Endodermal cell (in vitro differentiated cells): Measurements from ENCODE around the gene CLIP4. TPM values are rescaled to one million over a fixed set of nuclear protein-coding genes. Genes with fewer than 3 reads are reported as not detected.

Source experiments
- DNase-seq: peaks from one replicate; pipeline ENCODE4 v3.0.0-alpha.2; 2017
- H3K27ac ChIP-seq: 2 replicates; pipeline ENCODE4 v1.5.1; 2013; ENCODE audit warnings: mild to moderate bottlenecking, low read depth, low read length, moderate library complexity
- H3K27me3 ChIP-seq: 2 replicates; pipeline ENCODE4 v1.6.1; 2013; ENCODE audit warnings: mild to moderate bottlenecking, low read length, moderate library complexity; ENCODE audit not compliant: insufficient read depth, control insufficient read depth, poor library complexity, severe bottlenecking
- H3K36me3 ChIP-seq: 2 replicates; pipeline ENCODE4 v1.7.0; 2013; ENCODE audit warnings: mild to moderate bottlenecking, low read length, moderate library complexity; ENCODE audit not compliant: control insufficient read depth, insufficient read depth
- H3K4me1 ChIP-seq: one replicate; pipeline ENCODE4 v1.7.0; 2013; ENCODE audit warnings: low read length; ENCODE audit not compliant: control insufficient read depth, insufficient read depth
- H3K4me3 ChIP-seq: 2 replicates; pipeline ENCODE4 v1.5.1; 2013; ENCODE audit warnings: mild to moderate bottlenecking, low read length, moderate library complexity
- H3K9ac ChIP-seq: 2 replicates; pipeline ENCODE4 v1.6.1; 2013; ENCODE audit warnings: mild to moderate bottlenecking, low read length, moderate library complexity; ENCODE audit not compliant: poor library complexity, severe bottlenecking; ENCODE audit errors: extremely low read depth
- H3K9me3 ChIP-seq: 2 replicates; pipeline ENCODE4 v1.6.1; 2013; ENCODE audit warnings: mild to moderate bottlenecking, low read length, moderate library complexity; ENCODE audit not compliant: control insufficient read depth
- H3K27ac Mint-ChIP-seq: 2 replicates; pipeline ENCODE4 v1.8.0; 2020; ENCODE audit warnings: mixed read lengths
- H3K27me3 Mint-ChIP-seq: 2 replicates; pipeline ENCODE4 v1.8.0; 2021; ENCODE audit warnings: mild to moderate bottlenecking, mixed read lengths; ENCODE audit not compliant: insufficient read depth
- H3K36me3 Mint-ChIP-seq: 2 replicates; pipeline ENCODE4 v1.8.0; 2020; ENCODE audit warnings: low read depth, mixed read lengths
- H3K4me1 Mint-ChIP-seq: 2 replicates; pipeline ENCODE4 v1.8.0; 2020; ENCODE audit warnings: mixed read lengths
- H3K4me3 Mint-ChIP-seq: 2 replicates; pipeline ENCODE4 v1.8.0; 2020; ENCODE audit warnings: mild to moderate bottlenecking, moderate library complexity, mixed read lengths
- H3K9me3 Mint-ChIP-seq: 2 replicates; pipeline ENCODE4 v1.8.0; 2020; ENCODE audit warnings: mild to moderate bottlenecking, mixed read lengths
- WGBS, 2 experiments: methylation state at CpG; one replicate each; pipeline versions ENCODE4 v1.1.5 to v1.1.7; 2013; ENCODE audit warnings: missing lambda C conversion rate in 2 of 2, mixed read lengths in 1 of 2; ENCODE audit not compliant: insufficient coverage in 1 of 2, insufficient read length in 1 of 2; 5-methylcytosine and 5-hydroxymethylcytosine counted together
- total RNA-seq, 2 donors: library from RNA; stranded (reverse); fragmentation: NEBNext Ultra II Directional in 1 of 2; extraction: Animal tissue kit (Norgen Biotek cat#: 25700) in 1 of 2; gene quantifications; 2 replicates in 1 of 2; 3 replicates in 1 of 2; pipeline ENCODE4 v1.2.1, GENCODE V29; 2021
- TF ChIP-seq, protein P1 (sequence below): fragments of 200-600 bp; sonication (generic); conservative IDR thresholded peaks from 2 replicates; pipeline ENCODE4 v1.5.0; 2021; ENCODE audit warnings: antibody characterized with exemption, mild to moderate bottlenecking

Gene CLIP4
- total RNA-seq, 2 donors from 2014 or later = 8.0 to 10.9 TPM

DNA sequence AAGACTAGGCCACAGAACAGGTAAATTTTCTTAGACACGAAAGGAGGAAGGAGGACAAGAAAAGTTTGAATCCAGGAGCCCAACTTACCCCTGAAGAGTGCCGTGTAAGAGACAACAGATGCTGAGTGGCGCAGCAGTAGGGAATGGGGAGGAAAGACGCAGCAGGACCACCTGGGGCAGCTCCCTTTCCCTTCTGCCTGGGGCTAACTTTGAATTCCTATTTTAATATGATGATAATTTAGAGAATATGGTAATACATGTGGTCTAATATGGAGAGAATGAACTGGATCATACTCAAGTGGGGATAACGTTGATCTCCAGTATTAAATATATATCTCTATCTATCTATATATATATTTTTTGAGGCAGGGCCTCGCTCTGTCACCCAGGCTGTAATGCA lies 69.3 kb downstream of the CLIP4 start:
- Histone ChIP-seq H3K4me1 (no peaks in the 10 kb centered on the region), H3K9ac (no peak overlapping the region), H3K9me3 (peaks cover 17% of the 10 kb centered on the region), H3K27me3 (no peaks in the 10 kb centered on the region), H3K36me3 (no peaks in the 10 kb centered on the region), H3K27ac (no peak overlapping the region), H3K4me3 (no peak overlapping the region)
- Mint-ChIP-seq H3K27ac (no peak overlapping the region), H3K4me1 (peaks cover 3% of the 10 kb centered on the region), H3K36me3 (peaks cover 6% of the 10 kb centered on the region), H3K27me3 (peaks cover 16% of the 10 kb centered on the region), H3K4me3 (no peak overlapping the region), H3K9me3 (peaks cover 6% of the 10 kb centered on the region)
- TF ChIP-seq, protein P1, sequence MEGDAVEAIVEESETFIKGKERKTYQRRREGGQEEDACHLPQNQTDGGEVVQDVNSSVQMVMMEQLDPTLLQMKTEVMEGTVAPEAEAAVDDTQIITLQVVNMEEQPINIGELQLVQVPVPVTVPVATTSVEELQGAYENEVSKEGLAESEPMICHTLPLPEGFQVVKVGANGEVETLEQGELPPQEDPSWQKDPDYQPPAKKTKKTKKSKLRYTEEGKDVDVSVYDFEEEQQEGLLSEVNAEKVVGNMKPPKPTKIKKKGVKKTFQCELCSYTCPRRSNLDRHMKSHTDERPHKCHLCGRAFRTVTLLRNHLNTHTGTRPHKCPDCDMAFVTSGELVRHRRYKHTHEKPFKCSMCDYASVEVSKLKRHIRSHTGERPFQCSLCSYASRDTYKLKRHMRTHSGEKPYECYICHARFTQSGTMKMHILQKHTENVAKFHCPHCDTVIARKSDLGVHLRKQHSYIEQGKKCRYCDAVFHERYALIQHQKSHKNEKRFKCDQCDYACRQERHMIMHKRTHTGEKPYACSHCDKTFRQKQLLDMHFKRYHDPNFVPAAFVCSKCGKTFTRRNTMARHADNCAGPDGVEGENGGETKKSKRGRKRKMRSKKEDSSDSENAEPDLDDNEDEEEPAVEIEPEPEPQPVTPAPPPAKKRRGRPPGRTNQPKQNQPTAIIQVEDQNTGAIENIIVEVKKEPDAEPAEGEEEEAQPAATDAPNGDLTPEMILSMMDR = no peak
- no peak for DNase-seq
- 95 to 96% methylated on average over 3 to 5 of the region's 6 CpGs for WGBS, 2 experiments

DNA sequence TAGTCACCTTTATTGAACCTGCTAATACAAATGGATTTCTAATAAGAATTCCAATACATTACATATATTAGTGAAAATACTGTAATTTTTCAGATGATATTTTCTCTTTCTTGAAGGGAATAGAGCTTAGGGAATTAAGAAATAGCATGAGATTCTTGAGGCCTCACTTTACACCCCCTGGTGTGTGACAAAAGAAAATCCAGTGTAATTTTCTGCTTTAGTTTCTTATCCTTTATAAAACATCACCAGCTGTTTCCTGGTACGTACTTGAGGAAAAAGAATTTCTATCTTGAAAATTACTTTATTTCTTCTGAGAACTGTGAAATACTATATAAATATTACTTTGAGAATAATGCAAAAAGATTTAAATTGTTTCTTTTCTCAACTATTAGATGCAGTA lies 71.6 kb downstream of the CLIP4 start:
- Mint-ChIP-seq H3K4me3 (no peak overlapping the region), H3K36me3 (peaks cover 5% of the 10 kb centered on the region), H3K27me3 (peaks cover 7% of the 10 kb centered on the region), H3K9me3 (peaks cover 6% of the 10 kb centered on the region), H3K27ac (no peak overlapping the region), H3K4me1 (peaks cover 3% of the 10 kb centered on the region)
- no peak overlapping the region for H3K4me3 ChIP-seq
- H3K9me3 ChIP-seq = peaks cover 17% of the 10 kb centered on the region
- H3K27me3 ChIP-seq = no peaks in the 10 kb centered on the region
- H3K9ac ChIP-seq = no peak overlapping the region
- no peaks in the 10 kb centered on the region for H3K36me3 ChIP-seq
- H3K4me1 ChIP-seq = no peaks in the 10 kb centered on the region
- TF ChIP-seq, protein P1 = no peak
- H3K27ac ChIP-seq = no peak overlapping the region
- WGBS, 2 experiments = 100% methylated on average over 1 of the region's 1 CpG; no CpG with 5 or more reads in 1 of the 2 experiments
- no peak for DNase-seq

DNA sequence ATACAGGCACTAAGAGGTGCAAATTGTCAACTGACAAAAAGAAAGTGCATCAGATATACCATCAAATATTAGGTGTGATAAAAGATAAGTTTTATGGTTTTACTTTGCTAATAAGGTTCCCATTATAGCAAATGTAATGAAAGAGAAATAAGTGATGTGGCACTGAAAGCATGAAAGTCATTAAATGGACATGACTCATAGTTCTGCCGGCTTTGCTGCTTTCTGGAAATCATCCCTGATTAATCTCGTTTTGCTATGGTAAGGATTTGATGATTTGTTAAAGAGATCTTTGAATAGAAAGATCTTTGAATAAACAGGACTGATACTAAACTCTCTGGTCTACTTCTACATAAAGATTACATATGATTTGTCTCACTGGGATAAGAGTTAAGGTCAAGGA lies 72.7 kb downstream of the CLIP4 start:
- Mint-ChIP-seq H3K4me3 (no peak overlapping the region), H3K27ac (no peak overlapping the region), H3K36me3 (peaks cover 5% of the 10 kb centered on the region), H3K27me3 (peaks cover 7% of the 10 kb centered on the region), H3K4me1 (peaks cover 3% of the 10 kb centered on the region), H3K9me3 (peaks cover 6% of the 10 kb centered on the region)
- Histone ChIP-seq H3K9me3 (peaks cover 17% of the 10 kb centered on the region), H3K27me3 (no peaks in the 10 kb centered on the region), H3K4me3 (no peak overlapping the region), H3K4me1 (no peaks in the 10 kb centered on the region), H3K27ac (no peak overlapping the region), H3K9ac (no peak overlapping the region), H3K36me3 (no peaks in the 10 kb centered on the region)
- DNase-seq = no peak
- 97 to 100% methylated on average over 1 to 2 of the region's 2 CpGs for WGBS, 2 experiments
- TF ChIP-seq, protein P1 = no peak
